Activated CD4-positive, alpha-beta T cell treated with anti-CD3 and anti-CD28 coated beads, Interleukin-2, Interleukin-4, amounts not matched to agents 100 ng/mL and 50 ng/mL, durations not matched to agents 16 hours and 8 hours (primary cell): ENCODE data around the gene TIMM22.
"Not testable (repeated sequence)": the region's sequence is repeated elsewhere in the genome, so short reads cannot be mapped to it uniquely, and the experiment has no call there.

Experiments used
- DNase-seq: peaks from one replicate; pipeline ENCODE4 v3.0.0-alpha.2; 2020; ENCODE audit warnings: low spot score

TIMM22 gene

GRCh38 chr17:973053-973452 lies 23.9 kb upstream of the TIMM22 start:
- no peak for DNase-seq

DNA sequence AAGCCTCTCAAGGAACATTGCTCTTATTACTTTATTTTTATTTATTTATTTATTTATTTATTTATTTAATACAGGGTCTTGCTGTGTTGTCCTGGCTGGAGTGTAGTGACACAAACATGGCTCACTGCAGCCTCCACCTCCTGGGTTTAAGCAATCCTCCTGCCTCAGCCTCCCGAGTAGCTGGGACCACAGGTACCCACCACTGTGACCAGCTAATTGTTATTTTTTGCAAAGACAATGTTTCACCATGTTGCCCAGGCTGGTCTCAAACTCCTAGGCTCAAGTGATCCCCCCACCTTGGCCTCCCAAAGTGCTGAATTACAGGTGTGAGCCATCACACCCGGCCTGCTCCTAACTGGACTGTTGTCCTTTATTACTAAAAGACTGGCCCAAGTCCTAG lies 22.2 kb upstream of the TIMM22 start:
- DNase-seq: not testable (repeated sequence)

DNA sequence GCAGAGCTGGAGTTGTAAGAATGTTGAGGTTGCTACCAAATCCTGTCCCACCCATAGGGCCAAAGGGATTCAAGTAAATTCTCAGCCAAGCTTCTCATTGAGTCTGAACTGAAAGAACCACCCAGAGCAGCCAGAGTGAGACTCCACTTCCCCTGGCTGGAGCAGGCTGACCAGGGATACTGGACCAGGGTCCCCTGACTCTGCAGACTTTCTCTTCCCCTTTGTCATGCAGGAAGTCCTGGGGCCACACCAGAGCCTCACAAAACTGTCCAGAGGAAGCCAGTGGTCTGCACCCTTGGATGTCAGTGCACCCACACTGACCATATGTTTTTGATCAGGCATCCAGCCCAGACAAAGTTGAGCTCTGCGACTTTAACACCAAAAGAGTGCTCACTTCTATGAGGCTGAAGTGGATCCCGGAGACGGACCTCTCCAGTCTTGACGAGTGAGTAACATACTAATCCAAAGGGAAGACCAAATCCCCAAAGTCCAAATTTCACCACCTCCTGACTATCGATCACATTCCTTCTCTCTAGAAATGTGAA lies 21.5 kb upstream of the TIMM22 start:
- no peak for DNase-seq

DNA sequence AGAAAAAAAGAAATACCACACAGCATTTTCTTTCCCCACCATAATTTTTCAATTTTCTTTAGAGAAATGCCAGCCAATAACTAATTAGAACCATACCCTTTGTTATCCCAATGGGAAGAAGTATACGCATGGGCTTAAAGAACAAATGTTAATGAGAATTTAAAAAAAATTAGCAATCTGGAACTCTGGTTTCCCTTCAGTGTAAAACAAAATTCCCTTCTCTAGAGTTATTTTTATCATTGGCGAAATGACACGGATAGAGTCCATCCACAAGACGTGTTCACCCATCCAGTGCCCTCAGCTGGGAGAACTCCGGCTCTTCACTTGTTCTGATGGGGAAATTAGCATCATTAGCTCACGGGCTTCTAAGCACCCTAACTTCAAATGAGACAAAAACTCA lies 20.6 kb upstream of the TIMM22 start:
- no peak for DNase-seq

DNA sequence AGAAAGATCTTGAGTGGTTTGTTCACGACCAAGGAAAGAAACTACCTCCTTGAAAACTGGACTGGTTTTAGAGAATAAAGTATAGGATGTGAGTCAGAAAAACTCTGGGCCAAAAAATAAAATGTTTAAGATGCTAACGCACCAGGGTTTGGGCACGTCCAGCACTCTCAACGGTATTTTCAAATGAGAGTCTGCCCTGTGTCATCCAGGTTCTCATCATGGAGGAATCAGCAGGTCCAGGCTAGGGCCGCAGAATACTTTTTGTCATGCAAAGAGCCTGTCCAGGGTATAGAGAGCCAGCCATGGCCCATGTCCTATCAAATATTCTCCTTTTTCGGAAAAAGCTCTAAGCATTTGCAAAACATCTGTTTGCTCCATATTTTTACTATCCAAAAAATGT lies 19.8 kb upstream of the TIMM22 start:
- no peak for DNase-seq

GRCh38 chr17:978103-979093 lies 18.5 kb upstream of the TIMM22 start:
- no peak for DNase-seq

DNA sequence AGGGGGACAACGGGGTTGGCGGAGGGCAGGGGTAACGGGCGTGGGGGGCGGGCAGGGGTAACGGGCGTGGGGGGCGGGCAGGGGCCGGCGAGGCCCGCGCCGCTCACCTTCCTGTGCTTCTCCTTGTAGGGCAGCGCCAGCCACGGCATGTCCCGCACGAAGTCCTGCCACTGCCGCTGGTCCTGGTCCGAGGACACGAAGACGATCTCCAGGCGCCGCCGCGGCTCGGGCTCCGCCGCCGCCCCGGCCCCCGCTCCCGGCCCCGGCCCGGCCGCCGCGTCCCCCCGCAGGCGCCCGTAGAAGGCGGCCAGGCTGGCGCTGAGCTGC lies 17.8 kb upstream of the TIMM22 start:
- DNase-seq: no peak

DNA sequence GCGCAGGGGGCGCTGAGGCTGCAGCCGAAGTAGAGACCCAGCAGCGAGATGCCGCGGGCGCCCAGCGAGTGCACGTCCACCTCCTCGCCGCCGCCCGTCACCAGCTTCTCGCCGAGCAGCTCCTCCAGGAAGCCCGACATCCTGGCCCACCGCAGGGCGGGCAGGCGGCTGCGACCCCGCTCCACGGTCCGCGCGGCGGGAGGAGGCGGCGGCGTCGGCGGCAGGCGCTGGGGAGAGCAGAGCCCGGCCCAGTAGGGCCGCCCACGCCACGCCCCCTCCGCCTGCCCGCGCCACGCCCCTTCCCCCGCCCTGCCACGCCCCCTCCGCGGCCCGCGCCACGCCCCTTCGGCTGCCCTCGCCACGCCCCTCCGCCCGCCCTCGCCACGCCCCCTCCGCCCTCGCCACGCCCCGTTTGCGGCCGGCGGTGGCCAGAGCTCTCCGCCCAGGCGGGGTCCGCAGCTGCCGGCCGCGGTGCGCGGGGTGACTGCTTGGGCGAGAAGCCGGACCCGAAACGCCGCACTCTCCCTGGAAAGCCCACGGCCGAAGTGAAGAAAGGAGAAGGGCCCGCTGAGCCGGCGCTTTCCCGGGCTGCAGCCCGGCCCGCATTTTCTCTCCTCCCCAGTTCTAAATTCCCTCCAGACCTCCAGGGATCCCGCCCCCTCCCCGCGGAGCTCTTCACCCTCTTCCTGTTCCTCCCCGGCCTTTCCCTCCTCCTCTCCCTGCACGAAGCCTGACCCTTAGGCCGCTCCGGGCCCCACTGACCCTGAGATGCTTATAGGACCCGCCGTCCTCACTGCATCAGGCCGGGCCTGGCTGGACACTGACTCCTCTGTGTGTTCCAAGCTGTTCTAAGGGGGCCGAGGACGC lies 17.2 kb upstream of the TIMM22 start, which contains the start of gene NXN:
TSS of gene NXN (minus strand) at position 238 of the 867 bp plus-strand sequence.
- DNase-seq: peak; percentile 85

- DNase-seq: peak; percentile 86
Observed at GRCh38 chr17:980406-981291, 16.3 kb upstream of the TIMM22 start.

- no peak for DNase-seq
Observed at GRCh38 chr17:981292-981658, 15.7 kb upstream of the TIMM22 start.

DNA sequence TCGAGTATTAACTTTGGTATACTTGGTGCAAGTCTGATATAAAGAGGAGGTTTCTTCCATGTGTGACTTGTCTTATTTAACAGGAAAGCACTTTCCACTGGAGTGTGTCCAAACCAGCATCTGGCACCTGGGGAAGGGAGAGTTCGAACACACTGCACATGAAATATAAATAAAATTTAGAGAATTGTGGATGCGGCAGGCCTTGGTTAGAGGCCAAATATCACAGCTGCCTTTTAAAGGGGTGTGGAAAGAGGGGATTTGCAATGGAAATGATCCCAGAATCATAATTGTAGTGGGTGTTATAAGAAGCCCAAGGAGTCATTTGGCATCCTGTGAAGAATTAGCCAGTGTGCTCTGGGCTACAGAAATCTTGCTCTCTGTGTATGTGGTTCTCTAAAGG lies 13.0 kb upstream of the TIMM22 start:
- no peak for DNase-seq

DNA sequence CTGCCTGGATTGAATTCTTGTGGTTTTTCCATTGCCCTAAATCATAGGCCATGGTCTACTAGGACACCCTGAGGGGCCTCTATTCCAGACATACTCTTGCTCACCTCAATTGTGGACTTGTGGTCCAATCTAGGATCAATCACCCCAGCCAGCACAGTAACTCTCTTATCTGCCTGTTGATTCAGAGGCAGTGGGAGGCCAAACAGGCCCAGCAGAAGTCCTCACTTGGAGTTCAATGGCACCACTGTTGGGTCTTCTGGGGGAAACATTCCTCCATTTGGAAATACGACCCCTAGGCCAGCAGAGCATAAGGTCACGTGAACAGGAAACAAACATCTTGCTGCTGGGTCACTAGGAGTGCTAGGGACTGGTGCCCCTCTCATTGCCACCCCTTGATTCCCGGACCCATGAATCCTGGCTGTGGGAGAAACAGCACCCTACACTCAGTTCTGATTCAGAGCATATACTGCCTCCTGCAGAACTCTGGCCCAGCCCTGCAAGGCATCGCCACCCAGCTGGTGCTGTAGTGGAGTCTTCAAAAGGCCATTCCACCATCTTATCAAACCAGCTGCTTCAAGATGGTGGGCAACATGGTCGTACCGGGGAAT lies 10.5 kb upstream of the TIMM22 start:
- no peak for DNase-seq

DNA sequence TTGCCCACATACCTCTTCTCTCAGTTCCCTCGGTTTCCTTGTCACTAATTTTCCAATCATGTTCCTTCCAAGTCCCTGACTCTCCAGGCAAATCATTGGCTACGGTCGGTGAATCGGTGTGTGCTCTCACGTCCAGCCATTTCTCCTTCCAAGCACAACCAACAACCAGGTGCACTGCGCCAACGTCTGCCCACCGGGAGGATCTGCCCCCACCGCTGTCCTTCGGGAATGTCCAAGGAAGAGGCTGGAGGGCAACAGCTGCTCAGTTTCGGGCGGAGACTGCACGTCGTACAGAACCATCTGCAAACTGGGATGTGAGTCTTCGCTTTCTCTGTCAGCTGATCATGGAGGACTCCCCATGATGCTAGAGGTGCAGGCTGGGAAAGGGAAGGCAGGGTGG lies 9.0 kb upstream of the TIMM22 start:
- no peak for DNase-seq

GRCh38 chr17:988561-988960 lies 8.4 kb upstream of the TIMM22 start:
- no peak for DNase-seq

GRCh38 chr17:992933-993332 lies 4.0 kb upstream of the TIMM22 start:
- DNase-seq: no peak

DNA sequence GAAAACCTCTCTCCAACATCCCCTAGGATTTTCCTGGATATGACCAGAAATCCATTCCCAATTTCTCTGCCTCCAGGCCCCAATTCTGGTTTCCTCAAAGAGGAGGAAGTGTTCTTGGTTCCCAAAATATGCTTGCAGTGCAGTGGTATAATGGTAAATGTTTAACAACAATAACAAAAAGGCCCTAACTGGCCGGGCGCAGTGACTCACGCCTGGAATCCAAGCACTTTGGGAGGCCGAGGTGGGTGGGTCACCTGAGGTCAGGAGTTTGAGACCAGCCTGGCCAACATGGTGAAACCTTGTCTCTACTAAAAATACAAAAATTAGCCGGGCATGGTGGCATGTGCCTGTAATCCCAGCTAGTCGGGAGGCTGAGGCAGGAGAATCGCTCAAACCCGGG lies 1.6 kb upstream of the TIMM22 start:
- not testable (repeated sequence) for DNase-seq

- no peak for DNase-seq
Observed at GRCh38 chr17:998111-998510, 1.2 kb downstream of the TIMM22 start.

DNA sequence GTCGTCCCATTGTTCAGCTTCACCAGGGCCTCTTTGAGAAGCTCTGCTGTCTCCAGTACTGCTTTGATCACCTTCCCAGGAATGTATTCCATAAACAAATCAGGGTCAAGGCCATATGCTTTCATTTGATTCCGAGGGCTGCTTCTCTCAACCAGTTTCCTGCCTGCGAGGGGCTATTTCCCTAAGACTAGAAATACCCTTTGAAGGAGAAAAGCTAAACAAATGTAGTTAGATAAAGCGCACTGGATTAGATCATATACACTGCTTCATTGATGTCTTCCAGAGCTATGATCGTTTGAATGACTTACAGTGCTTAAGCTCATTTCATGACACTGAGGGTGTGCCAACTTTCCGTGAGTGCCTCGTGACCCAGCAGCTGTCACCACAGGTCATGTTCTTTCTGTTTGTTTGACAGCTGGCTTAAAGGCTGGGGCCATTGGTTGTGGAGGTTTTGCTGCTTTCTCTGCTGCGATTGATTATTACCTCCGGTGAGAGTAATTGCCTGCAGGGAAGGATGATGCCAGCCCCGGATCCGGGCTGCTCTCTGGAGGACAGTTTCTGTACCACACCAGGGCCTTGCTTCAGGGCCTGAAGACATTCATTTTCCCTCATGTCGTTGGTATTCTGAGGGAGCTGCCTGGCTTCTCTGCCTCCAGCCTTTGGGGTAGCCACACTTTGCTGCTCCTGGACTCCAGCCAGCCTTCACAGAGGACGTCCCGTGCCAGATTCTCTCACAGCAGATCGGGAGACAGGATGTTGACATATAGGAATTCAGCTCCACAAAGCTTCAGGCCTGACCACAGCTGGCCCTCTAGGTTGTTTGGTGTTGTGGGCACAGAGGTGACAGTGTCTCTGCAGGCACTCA lies 3.9 kb downstream of the TIMM22 start:
- no peak for DNase-seq

DNA sequence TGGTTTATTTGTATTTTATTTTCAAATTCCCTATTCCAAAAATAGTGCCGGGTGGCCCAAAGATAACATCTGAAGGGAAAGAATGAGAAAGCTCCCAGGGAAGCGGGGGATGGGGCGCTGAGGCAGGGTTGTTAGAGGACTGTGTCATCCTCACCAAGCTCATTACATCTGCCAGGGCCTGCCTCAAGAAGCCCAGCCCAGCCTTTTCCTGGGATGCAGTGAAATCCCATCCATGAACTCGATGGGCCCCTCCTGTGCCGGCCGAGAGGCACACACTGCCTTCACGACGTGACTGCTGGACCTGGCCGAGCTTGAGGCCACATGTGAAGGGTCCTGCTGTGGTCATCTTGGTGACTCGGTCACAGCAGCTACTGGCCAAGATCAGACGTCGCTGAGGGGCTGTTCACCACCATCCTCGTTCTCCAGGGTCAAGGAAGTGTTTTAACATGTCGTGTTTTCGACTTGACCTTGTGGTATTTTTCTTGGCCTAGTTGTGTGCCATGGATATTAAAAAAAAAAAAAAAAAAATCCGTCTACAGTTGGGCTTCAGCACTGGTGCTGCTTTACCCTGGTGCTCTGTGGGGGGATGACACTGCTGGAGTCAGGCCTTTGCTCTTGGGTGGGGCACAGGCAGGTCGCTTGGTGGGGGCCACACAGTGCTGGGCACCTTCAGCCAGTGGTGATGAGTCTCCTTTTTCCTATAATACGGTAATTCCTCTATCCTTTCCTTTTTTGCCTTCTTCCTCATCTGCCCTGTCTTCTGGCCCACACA lies 4.9 kb downstream of the TIMM22 start:
- no peak for DNase-seq

DNA sequence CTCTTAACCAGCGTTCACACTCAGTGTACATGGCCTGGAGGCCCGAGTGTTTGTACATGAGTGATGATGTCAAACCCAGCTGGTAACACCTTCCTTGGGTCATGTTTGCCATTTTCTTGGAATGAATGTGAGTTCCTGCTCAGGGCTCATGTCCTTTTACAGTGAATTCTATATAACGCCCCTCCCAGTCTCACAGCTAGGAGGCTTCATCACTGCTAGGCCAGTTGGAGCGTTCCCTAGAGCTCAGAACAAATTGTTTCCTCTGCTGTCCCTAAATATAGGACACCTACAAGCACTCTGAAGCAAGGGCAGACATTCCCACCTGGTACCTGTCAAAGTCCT lies 5.5 kb downstream of the TIMM22 start:
- no peak for DNase-seq
